ENCODE measurements around the gene RGS6. TPM values are rescaled to one million over a fixed set of nuclear protein-coding genes. Genes with fewer than 3 reads are reported as not detected.

The RGS6 gene
- total and polyA plus RNA-seq, 2 of the 4 experiments (the other 2 are of a cell fraction) = not detected

GRCh38 chr14:72155379-72155993, 223.3 kb downstream of the RGS6 start:
- Histone ChIP-seq H2BK120ac (ENCODE audit: low read depth, low read length) (no peak overlapping the region), H2BK5ac (ENCODE audit: low read depth, low read length, poor library complexity, severe bottlenecking) (no peak overlapping the region), H4K5ac (ENCODE audit: low read depth, low read length) (no peak overlapping the region), H2BK15ac (ENCODE audit: low read depth, low read length) (no peak overlapping the region), H3K27me3 (ENCODE audit: control insufficient read depth, insufficient read depth, low read length) (no peaks in the 10 kb centered on the region), H4K20me1 (ENCODE audit: insufficient read depth, low read length) (no peaks in the 10 kb centered on the region), H3K18ac (ENCODE audit: low read depth, low read length) (no peak overlapping the region), H2AK5ac (ENCODE audit: low read depth, low read length) (no peak overlapping the region), H4K8ac (ENCODE audit: low read depth in 2 of 2, low read length in 2 of 2) (no peak overlapping the region), H3K56ac (ENCODE audit: extremely low read depth, insufficient read depth, low read length) (no peak overlapping the region), H3K4me2 (ENCODE audit: low read depth, low read length) (no peak overlapping the region), H3K14ac (replicated peaks; ENCODE audit: low read depth, low read length) (no peak overlapping the region), H2AFZ (replicated peaks; ENCODE audit: low read length, poor library complexity) (no peak overlapping the region), H3K4ac (ENCODE audit: low read depth, low read length) (no peak overlapping the region), H3K4me3 (ENCODE audit: insufficient read depth, low read depth, low read length) (no peak overlapping the region), H3K36me3 (ENCODE audit: control insufficient read depth, insufficient read depth, low read length) (no peaks in the 10 kb centered on the region), H3K9me3 (ENCODE audit: control insufficient read depth, insufficient read depth, low read length) (no peaks in the 10 kb centered on the region), H3K27ac (ENCODE audit: insufficient read depth, low read length) (no peak overlapping the region), H4K91ac (ENCODE audit: insufficient read depth, low read depth, low read length) (no peak overlapping the region), H3K79me1 (ENCODE audit: low read depth in 1 of 2, low read length in 2 of 2) (no peaks in the 10 kb centered on the region), H3K9ac (ENCODE audit: low read depth, low read length) (no peak overlapping the region), H2AK9ac (replicated peaks; ENCODE audit: low read depth, low read length, poor library complexity) (no peak overlapping the region), H3K4me1 (ENCODE audit: control insufficient read depth, insufficient read depth, low read length) (no peaks in the 10 kb centered on the region), H3K23ac (ENCODE audit: low read depth, low read length) (no peak overlapping the region), H2BK20ac (ENCODE audit: low read depth, low read length) (no peak overlapping the region), H3K9me1 (ENCODE audit: insufficient read depth, low read length) (no peaks in the 10 kb centered on the region)
- ATAC-seq (ENCODE audit: low read depth) = no peak
- ChIA-PET CTCF (no interaction called here), POLR2A (ENCODE audit: unreplicated experiment) (no interaction called here)
- BruUV-seq (replicated peaks) = no TSS peak
- dilution Hi-C loops (cut with HindIII; ENCODE audit: low sequenced_read_pairs, unreplicated experiment) (no loop called here), in situ Hi-C loops (cut with MboI; ENCODE audit: low sequenced_read_pairs) (no loop called here), intact Hi-C loops (cut with micrococcal nuclease) (no loop called here)
- 0% methylated on average over 1 of the region's 3 CpGs; no CpG with 5 or more reads in 1 of the 2 experiments for WGBS, 2 experiments (ENCODE audit: extremely low coverage in 2 of 2, insufficient read length in 1 of 2)
- TF ChIP-seq RCOR1 (IDR thresholded peaks at IDR 0.05; ENCODE audit: insufficient replicate concordance, low read length) (no peak), CHD1 (IDR thresholded peaks at IDR 0.05; ENCODE audit: low read depth, low read length) (no peak), RFX5 (IDR thresholded peaks at IDR 0.05; ENCODE audit: low read depth, low read length) (no peak), MXI1 (IDR thresholded peaks at IDR 0.05; ENCODE audit: borderline replicate concordance, low read depth, low read length) (no peak), MAFK (IDR thresholded peaks at IDR 0.05; ENCODE audit: low read depth, low read length) (no peak), CEBPB (IDR thresholded peaks at IDR 0.05; ENCODE audit: low read depth, low read length) (no peak), BHLHE40 (IDR thresholded peaks at IDR 0.05; ENCODE audit: low read depth, low read length) (no peak), POLR2A (IDR thresholded peaks at IDR 0.05; ENCODE audit: low read depth, low read length) (no peak), FOS (IDR thresholded peaks at IDR 0.05; ENCODE audit: low read depth, low read length) (no peak)
- TF ChIP-seq, protein P1, sequence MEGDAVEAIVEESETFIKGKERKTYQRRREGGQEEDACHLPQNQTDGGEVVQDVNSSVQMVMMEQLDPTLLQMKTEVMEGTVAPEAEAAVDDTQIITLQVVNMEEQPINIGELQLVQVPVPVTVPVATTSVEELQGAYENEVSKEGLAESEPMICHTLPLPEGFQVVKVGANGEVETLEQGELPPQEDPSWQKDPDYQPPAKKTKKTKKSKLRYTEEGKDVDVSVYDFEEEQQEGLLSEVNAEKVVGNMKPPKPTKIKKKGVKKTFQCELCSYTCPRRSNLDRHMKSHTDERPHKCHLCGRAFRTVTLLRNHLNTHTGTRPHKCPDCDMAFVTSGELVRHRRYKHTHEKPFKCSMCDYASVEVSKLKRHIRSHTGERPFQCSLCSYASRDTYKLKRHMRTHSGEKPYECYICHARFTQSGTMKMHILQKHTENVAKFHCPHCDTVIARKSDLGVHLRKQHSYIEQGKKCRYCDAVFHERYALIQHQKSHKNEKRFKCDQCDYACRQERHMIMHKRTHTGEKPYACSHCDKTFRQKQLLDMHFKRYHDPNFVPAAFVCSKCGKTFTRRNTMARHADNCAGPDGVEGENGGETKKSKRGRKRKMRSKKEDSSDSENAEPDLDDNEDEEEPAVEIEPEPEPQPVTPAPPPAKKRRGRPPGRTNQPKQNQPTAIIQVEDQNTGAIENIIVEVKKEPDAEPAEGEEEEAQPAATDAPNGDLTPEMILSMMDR (conservative IDR thresholded peaks at IDR 0.05; ENCODE audit: low read depth, low read length) = no peak
- no peak for DNase-seq
